Measurements from ENCODE around the gene ZFHX2.
A peak's percentile ranks its signal among the peaks of the same experiment; 100 is the strongest.

Gene ZFHX2

DNA sequence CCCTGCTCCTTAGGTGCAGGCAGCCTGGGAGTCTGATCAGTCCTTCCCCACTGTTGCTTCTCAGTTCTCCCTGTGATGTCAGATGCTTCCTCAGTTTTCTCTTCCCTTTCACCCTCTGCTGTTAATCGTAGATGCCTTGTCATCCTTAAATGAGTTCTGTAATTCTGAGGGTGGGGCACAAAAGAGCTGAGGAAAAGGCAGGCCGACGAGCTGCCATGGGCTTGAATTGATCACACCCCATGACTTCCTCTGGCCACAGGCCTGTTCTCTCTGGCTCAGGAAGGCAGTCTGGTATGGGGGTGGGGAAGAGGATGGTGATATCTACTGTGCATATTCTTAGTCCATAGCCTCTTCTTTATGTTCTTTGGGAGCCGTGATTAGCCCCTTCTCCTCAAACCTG, 21.3 kb upstream of the ZFHX2 start:
- DNase-seq (ENCODE audit: low spot score): no peak

- DNase-seq (ENCODE audit: low spot score): no peak
Observed at GRCh38 chr14:23572524-23572828, 20.9 kb upstream of the ZFHX2 start.

- DNase-seq (ENCODE audit: low spot score): no peak
Observed at GRCh38 chr14:23571701-23572523, 20.3 kb upstream of the ZFHX2 start.

GRCh38 chr14:23570806-23571483, 19.4 kb upstream of the ZFHX2 start:
- DNase-seq (ENCODE audit: low spot score): no peak

- DNase-seq (ENCODE audit: low spot score): no peak
Observed at GRCh38 chr14:23569443-23570151, 18.0 kb upstream of the ZFHX2 start.

DNA sequence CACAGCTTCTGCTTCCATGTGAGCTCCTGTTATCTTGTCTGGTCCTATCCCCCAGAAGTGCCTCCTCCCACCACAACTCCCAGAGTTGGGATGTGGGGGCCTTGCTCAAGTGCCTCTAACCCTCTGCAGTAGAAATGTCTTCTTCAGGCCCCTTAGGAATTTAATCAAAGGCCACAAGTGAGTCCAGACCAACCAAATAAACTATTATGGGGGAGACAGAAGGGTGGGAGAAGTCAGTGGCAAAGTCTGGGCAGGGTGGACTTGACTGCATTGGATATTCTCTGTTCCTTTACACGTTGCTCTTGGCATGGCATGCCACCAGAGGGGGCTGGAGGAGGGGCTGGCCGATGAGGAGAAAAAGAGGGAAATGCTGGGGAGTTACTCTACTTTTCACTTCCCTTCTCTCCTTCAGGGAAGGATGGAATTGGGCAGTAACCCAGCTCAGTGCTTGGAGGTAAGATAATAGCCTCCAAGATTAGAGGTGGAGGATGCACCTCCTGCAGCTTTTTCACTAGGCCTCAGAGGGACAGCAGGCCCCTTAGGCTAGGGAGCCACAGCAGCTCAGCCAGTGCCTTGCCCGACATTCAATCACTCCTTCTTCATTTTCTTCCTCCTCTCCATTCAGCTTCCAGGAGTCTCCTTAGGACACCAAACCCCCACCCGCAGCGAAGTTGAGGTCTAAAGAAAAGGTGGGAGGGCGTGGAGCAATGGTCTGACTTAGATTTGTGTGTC, 17.2 kb upstream of the ZFHX2 start:
- DNase-seq (ENCODE audit: low spot score): peak; percentile 22

DNA sequence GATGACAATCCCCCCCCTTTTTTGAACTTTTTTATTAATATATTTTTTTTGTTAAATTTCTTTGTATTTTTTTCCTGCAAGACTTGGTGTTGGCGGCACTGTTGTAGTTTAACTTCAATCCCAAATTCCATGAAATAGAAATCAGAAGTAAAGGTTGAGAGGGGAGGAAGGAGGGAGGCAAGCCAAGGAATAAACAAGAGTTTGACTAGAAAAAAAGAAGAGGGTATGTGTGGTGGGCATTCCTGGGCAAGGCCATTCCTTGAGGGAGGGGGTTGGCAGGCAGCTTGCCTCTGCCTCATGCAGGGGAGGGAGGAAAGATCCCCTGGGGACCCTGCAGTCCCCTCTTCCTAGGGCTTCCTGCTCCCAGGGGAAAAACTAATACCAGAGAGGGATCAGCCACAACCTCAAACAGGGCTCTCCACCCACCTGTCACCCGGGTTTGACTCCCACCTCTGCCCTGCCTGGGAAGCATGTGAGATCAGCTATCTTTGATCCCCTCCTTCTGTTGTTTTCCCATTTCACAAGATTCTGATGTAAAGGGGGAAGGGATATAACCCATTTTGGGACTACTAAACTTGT, 16.5 kb upstream of the ZFHX2 start:
- no peak for DNase-seq (ENCODE audit: low spot score)

DNA sequence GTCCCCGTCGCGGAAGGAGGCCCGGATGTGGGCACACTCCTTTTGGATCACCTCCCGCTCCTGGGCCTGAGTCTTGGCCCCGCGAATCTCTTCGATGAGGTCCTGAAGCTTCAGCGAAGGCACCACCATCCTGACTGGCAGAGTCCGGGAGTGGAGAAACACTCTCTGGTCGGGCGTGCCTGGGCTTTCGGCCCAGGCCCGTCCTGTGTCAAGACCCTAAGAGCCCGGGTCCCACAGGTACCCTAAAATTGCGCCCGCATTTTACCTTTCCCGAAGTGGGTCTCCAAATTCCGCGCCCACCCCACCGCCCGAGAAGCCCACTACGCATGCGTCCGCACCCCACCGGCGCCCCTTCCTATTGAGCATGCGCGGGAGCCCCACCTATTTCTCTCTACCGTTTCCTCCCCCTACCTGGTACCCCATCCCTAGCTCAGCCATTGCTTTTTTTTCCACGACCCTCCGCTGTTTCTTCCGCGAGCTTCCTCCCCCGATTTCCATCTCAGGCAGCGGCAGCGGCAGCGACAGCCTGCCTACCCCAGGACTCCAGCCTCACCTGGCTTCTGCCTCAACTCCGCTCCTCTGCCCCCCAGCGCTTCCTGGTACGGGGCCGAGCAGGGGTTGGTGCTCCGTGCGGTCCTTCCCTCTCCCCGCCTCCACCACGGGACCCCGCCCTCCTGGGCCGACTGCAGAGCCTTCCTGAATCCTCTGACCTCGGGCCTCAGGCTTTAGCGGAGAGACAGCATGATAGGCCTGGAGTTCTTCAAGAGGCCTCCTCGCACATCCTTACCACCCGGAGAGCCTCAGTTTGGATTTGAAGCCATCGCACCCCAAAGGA, 15.8 kb upstream of the ZFHX2 start, which contains the start of gene AP1G2:
AP1G2 (minus strand) TSS at position 606 of the 835 bp plus-strand sequence; CDS start at position 129, 477 bp downstream.
- peak; percentile 92 for DNase-seq (ENCODE audit: low spot score)

DNA sequence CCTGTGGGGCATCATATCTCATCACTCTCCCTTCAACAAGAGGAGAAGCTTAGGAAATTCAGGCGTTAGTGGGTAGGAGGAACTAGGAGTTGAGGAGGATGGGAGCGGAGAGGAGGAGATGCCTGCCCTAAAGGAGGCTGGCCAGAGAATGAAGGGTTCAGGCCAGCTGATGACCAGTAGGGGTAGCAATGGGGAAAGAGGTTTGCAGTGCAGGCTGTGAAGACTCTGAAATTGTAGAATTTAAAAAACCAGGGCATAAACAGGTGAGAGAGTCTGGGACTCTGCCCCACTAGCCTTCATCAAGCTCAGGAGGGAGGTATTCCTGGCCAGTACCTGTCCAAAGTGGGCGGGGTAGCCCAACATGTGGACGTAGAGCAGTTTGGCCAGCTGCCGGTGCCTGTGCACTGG, 15.2 kb upstream of the ZFHX2 start:
- peak; percentile 9 for DNase-seq (ENCODE audit: low spot score)

DNA sequence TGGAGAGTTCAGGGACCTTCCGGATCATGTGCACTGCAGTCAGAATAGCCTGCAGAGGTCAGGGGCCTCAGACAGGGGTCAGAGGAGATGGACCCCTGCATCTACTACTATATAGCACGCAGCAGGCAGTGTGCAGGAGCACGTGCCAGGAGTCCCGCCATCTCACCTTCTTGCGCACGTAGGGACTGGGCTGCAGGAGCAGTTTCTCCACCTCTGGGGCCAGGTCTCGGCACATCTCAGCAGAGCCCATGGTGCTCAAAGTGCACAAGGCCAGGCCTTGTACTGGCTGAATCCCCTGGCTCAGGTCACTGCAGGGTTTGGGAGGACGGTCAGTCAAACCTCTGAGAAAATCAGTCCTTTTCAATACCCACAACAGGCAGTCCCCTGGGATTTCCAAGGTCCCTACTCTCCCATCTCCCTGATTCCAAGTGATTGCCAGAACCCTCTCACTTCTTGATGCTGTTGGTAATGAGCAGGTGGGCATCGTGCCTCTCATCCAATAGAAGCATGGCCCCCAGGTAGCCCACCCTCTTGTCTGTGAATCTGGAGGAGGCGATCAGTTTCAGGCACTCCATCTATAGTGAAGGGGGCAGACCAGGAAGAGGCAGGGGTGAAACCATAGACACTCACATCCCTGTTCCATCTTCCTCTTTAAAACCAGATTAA, 14.7 kb upstream of the ZFHX2 start:
- no peak for DNase-seq (ENCODE audit: low spot score)

DNA sequence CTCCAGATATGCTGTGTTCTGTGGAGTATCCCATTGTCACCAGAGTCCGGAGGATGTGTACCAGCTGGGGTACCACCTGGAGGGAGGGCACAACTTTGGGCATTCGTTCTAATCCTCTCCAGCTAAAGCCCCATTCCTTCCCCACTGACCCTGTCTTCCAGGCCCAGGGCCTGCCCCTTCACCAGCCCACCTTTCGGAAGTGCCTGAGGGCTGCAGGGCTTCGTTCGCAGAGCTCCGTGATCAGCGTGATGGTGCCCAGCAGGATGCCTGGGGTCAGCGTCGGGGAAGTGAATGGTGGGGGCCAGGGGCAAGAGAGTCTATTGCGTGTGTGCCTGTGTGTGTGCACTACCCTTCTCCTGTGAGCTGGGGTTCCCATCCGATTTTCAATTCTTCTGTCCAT, 14.1 kb upstream of the ZFHX2 start:
- no peak for DNase-seq (ENCODE audit: low spot score)

DNA sequence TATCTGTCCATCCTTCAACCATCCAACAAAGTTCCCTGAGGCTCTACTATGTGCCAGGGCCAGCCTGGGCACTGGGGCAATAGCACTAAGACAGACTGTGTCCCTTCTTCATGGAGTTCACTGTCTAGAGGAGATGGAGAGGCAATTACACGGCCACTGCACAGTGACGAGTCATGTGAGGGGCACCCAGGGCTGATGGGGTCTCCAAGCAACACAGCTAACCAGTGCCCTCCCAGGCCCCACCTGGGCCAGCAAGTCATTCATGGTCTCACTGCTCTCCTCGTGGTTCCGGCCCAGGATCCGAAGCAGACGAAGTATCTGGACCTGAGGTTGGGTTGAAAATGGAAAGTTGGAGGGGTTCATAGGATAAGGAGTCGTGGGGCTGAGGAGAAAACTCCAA, 13.3 kb upstream of the ZFHX2 start:
- DNase-seq (ENCODE audit: low spot score): no peak

- no peak for DNase-seq (ENCODE audit: low spot score)
Observed at GRCh38 chr14:23564181-23564812, 12.7 kb upstream of the ZFHX2 start.

DNA sequence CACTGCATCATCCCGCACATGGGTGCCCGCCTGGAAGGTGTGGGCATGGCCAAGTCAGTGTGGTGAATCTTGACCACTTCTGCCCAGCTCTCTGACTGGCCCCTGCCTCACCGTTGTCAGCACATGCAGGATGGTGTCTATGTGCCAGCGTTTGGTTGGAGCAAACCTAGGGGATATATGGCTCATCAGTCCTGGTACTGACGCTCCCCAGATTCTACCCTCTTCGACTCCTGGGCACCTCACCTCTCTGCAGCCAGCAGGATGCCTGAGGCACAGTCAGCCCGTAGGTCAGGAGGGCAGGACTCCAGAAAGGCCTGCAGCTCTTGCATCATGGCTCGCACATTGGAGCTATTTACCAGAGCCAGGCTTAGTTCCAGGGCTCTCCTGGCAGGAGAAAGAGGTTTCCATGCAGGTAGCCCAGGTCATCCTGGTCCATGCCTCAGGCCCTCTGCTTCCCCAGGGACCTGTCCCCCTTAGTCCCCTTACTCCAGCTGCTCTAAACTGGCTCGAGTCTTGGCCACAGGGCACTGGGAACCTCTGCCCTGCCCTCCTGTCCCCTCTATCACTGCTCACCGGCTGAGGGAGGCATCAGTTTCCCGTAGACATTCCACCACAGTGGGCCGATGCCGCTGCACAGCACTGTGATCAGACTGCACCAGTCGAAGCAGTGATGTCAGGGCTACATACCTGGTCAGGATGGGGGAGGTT, 12.1 kb upstream of the ZFHX2 start:
- DNase-seq (ENCODE audit: low spot score): no peak

DNA sequence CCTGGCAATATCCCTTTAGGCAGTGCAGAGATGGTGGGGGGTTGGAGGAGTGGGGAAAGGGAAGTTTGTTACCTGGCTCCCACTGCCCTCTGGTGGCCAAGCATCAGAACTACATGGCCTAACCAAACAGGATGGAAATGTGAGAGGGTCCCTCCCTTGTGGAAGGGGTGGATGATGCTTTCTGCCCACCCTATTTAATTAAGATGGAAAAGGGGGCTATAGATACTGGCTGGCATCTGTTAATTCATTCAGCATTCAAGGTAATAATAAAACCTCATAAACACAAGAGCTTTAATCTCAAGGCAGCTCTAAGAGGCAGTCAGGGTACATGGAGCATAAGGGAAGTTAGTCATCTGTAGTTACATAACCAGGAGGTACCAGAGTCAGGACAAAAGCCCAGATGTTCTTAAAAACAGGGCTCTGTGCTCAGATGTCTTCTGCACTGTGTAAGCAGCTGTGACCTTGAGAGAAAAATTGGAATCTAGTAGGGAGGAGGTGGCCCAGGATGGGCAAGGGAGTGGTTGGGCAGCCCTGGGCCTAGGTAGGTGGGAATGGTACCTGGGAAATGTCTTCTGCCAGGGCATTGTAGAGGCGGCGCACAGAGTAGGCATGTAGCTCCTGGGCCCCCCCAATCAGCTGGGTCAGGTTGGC, 11.4 kb upstream of the ZFHX2 start:
- peak; percentile 47 for DNase-seq (ENCODE audit: low spot score)

GRCh38 chr14:23561873-23562821, 10.6 kb upstream of the ZFHX2 start:
- DNase-seq (ENCODE audit: low spot score): no peak

GRCh38 chr14:23561259-23561658, 9.7 kb upstream of the ZFHX2 start:
- DNase-seq (ENCODE audit: low spot score): no peak
